SU-DHL-6 (cell line): ENCODE measurements around the gene PANK2.

Experiments
- H2AFZ ChIP-seq: fragments of 200-600 bp; sonication (generic); 2 replicates; pipeline ENCODE4 v1.6.1; 2014; ENCODE audit warnings: low read depth, mild to moderate bottlenecking, moderate library complexity, mixed read lengths, antibody characterized with exemption, low read length; ENCODE audit not compliant: severe bottlenecking
- H3F3A ChIP-seq: fragments of 200-600 bp; shearing (Covaris generic); 2 replicates; pipeline ENCODE4 v1.6.0; 2016; ENCODE audit warnings: antibody characterized with exemption, mild to moderate bottlenecking; ENCODE audit not compliant: insufficient read depth
- H3K27ac ChIP-seq: fragments of 200-600 bp; sonication (generic); 2 replicates; pipeline ENCODE4 v1.5.1; 2016; ENCODE audit warnings: low read depth, mild to moderate bottlenecking, low read length, moderate library complexity, mixed read lengths
- H3K27me3 ChIP-seq: fragments of 200-600 bp; sonication (generic), shearing (Covaris generic); 2 replicates; pipeline ENCODE4 v1.6.0; 2014; ENCODE audit warnings: mild to moderate bottlenecking, low read length
- H3K36me3 ChIP-seq: fragments of 200-600 bp; sonication (generic); 2 replicates; pipeline ENCODE4 v1.6.1; 2014; ENCODE audit warnings: mild to moderate bottlenecking, low read length, mixed read lengths
- H3K4me2 ChIP-seq: fragments of 300-600, 200-600 bp; shearing (Covaris generic), sonication (generic); 2 replicates; pipeline ENCODE4 v1.6.0; 2014; ENCODE audit warnings: low read length, low read depth, mild to moderate bottlenecking; ENCODE audit not compliant: poor library complexity, severe bottlenecking
- H3K4me3 ChIP-seq: fragments of 200-600 bp; sonication (generic); 2 replicates; pipeline ENCODE4 v1.5.1; 2014; ENCODE audit warnings: antibody characterized with exemption, low read length, mild to moderate bottlenecking, mixed read lengths; ENCODE audit not compliant: insufficient read depth, poor library complexity, severe bottlenecking
- H3K79me2 ChIP-seq: fragments of 200-600 bp; sonication (generic); 2 replicates; pipeline ENCODE4 v1.6.1; 2014; ENCODE audit warnings: mild to moderate bottlenecking, low read length, moderate library complexity; ENCODE audit not compliant: insufficient read depth
- H3K9ac ChIP-seq: fragments of 200-600 bp; sonication (generic); 2 replicates; pipeline ENCODE4 v1.7.0; 2014; ENCODE audit warnings: mild to moderate bottlenecking, low read length
- H3K9me2 ChIP-seq: fragments of 200-600 bp; sonication (generic); replicated peaks from 2 replicates; pipeline ENCODE4 v1.6.1; 2014; ENCODE audit warnings: low read length; ENCODE audit not compliant: insufficient read depth
- H3K9me3 ChIP-seq: fragments of 200-600 bp; sonication (generic); 2 replicates; pipeline ENCODE4 v1.6.1; 2014; ENCODE audit warnings: low read length, mixed read lengths; ENCODE audit not compliant: insufficient read depth
- H4K20me1 ChIP-seq: fragments of 200-600 bp; sonication (generic); 2 replicates; pipeline ENCODE4 v1.6.1; 2014; ENCODE audit warnings: low read depth, mild to moderate bottlenecking, antibody characterized with exemption, low read length, moderate library complexity, mixed read lengths
- EZH2phosphoT487 ChIP-seq: fragments of 200-600 bp; sonication (generic), shearing (Covaris generic); conservative IDR thresholded peaks from 2 replicates; pipeline ENCODE4 v1.6.1; 2018; ENCODE audit warnings: mild to moderate bottlenecking, antibody characterized with exemption, low read length, moderate library complexity, mixed read lengths
- TF ChIP-seq, protein P1 (sequence below): fragments of 200-600 bp; sonication (generic); IDR thresholded peaks from one replicate; pipeline ENCODE4 v1.5.1; 2017; ENCODE audit warnings: antibody characterized with exemption, mild to moderate bottlenecking, low read length, moderate library complexity; ENCODE audit not compliant: insufficient read depth, poor library complexity, severe bottlenecking

PANK2 gene

DNA sequence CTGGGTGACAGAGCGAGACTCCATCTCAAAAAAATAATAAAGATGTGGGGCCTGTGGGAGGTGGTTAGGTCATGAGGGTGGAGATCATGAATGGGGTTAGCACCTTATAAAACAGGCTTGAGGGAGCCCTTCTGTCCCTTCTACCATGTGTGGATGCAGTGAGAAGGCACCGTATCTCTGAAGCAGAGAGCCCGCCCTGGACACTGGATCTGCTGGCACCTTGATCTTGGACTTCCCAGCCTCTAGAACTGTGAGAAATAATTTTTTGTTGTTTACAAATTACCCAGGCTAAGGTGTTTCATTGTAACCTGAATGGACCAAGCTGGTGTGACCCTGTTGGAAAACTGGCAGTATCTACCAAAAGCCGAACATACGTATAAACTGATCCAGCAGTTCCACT lies 15.7 kb upstream of the PANK2 start:
- H3K9me3 ChIP-seq: no peaks in the 10 kb centered on the region
- no peaks in the 10 kb centered on the region for H3K27me3 ChIP-seq
- H4K20me1 ChIP-seq: no peaks in the 10 kb centered on the region
- H3K4me3 ChIP-seq: no peak overlapping the region
- peaks cover 4% of the 10 kb centered on the region; the same call in 1 of the 2 replicates for H3K36me3 ChIP-seq
- no peak for TF ChIP-seq EZH2phosphoT487
- TF ChIP-seq, protein P1, sequence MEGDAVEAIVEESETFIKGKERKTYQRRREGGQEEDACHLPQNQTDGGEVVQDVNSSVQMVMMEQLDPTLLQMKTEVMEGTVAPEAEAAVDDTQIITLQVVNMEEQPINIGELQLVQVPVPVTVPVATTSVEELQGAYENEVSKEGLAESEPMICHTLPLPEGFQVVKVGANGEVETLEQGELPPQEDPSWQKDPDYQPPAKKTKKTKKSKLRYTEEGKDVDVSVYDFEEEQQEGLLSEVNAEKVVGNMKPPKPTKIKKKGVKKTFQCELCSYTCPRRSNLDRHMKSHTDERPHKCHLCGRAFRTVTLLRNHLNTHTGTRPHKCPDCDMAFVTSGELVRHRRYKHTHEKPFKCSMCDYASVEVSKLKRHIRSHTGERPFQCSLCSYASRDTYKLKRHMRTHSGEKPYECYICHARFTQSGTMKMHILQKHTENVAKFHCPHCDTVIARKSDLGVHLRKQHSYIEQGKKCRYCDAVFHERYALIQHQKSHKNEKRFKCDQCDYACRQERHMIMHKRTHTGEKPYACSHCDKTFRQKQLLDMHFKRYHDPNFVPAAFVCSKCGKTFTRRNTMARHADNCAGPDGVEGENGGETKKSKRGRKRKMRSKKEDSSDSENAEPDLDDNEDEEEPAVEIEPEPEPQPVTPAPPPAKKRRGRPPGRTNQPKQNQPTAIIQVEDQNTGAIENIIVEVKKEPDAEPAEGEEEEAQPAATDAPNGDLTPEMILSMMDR: no peak
- H3K4me2 ChIP-seq: no peak overlapping the region
- H3K27ac ChIP-seq: no peak overlapping the region
- peaks cover 4% of the 10 kb centered on the region; the same call in 1 of the 2 replicates for H3F3A ChIP-seq
- 0 out of 2 replicates have a peak, but pooled peaks cover 4% of the 10 kb centered on the region for H3K79me2 ChIP-seq
- H3K9me2 ChIP-seq: no peaks in the 10 kb centered on the region
- H3K9ac ChIP-seq: no peak overlapping the region
- no peak overlapping the region for H2AFZ ChIP-seq

DNA sequence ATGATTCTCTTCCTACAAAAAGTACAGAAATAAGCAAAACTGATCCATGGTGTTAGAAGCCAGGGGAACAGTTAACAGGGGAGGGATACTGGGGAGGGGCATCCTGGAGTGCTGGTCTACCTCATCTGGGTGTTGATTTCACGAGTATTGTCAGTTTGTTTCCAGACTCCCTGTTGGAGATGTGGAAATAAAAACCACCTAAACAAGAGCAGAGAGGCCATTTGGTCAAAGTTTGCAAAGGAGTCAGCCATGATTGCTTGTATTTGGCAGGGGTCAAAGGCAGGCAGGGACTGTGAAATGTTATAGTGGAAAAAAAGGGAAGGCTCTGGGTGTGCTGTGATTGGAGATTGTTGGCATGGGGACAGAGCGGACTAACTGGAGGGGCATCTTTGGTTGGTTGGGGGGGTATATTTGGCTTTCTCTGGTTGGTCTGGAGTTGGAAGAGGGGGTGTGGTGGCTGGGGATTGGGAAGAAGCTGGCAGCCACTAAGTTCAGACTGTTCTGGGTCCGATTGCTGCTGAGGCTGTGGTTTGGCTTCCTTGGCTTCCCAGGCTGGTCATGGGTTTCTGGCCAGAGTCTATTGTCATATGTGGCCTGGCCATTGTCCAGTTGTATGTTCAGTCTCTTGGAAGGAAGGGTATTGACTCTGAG lies 14.9 kb upstream of the PANK2 start:
- no peaks in the 10 kb centered on the region for H4K20me1 ChIP-seq
- H3K9me2 ChIP-seq: no peaks in the 10 kb centered on the region
- H3K4me3 ChIP-seq: no peak overlapping the region
- H3K79me2 ChIP-seq: 0 out of 2 replicates have a peak, but pooled peaks cover 4% of the 10 kb centered on the region
- no peak overlapping the region for H3K4me2 ChIP-seq
- H3K27me3 ChIP-seq: no peaks in the 10 kb centered on the region
- peaks cover 4% of the 10 kb centered on the region; the same call in 1 of the 2 replicates for H3K36me3 ChIP-seq
- no peak overlapping the region for H2AFZ ChIP-seq
- no peak overlapping the region for H3K27ac ChIP-seq
- H3K9ac ChIP-seq: no peak overlapping the region
- peaks cover 4% of the 10 kb centered on the region; the same call in 1 of the 2 replicates for H3F3A ChIP-seq
- TF ChIP-seq EZH2phosphoT487: no peak
- TF ChIP-seq, protein P1: no peak
- no peaks in the 10 kb centered on the region for H3K9me3 ChIP-seq

DNA sequence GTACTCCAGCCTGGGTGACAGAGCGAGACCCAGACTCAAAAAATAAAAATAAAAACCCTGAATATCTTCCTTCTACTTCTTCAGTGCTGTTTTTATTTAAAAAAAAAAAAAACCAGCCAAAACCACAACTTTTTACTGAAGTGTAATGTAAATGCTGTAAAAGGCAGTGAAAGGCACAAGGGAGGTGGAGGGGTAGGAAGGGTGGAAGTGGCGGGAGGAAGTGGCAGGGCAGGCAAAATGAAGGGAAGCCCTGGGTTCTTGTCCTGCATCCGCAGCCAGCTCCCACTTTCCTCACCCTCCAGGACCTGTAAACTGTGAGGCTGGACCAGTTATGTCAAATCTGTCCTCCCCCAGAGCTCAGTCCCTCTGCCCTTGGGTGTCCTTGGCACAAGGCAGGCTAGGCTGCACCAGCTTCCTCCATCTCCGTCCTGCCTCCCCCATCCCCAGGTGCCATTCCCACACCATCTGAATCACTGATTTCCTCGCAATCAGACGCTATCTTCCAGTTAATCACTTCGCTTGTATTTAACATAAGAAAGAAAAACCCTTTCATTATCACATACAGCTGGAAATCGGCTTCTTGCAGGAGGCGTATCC lies 13.7 kb upstream of the PANK2 start:
- no peak overlapping the region for H3K4me3 ChIP-seq
- H3K9me2 ChIP-seq: no peaks in the 10 kb centered on the region
- H3K9me3 ChIP-seq: no peaks in the 10 kb centered on the region
- H3K36me3 ChIP-seq: peaks cover 4% of the 10 kb centered on the region; the same call in 1 of the 2 replicates
- no peak overlapping the region for H3K9ac ChIP-seq
- H3K79me2 ChIP-seq: 0 out of 2 replicates have a peak, but pooled peaks cover 4% of the 10 kb centered on the region
- no peaks in the 10 kb centered on the region for H4K20me1 ChIP-seq
- no peak overlapping the region for H3K4me2 ChIP-seq
- H3K27ac ChIP-seq: no peak overlapping the region
- peaks cover 4% of the 10 kb centered on the region; the same call in 1 of the 2 replicates for H3F3A ChIP-seq
- H2AFZ ChIP-seq: no peak overlapping the region
- TF ChIP-seq EZH2phosphoT487: no peak
- TF ChIP-seq, protein P1: no peak
- no peaks in the 10 kb centered on the region for H3K27me3 ChIP-seq
